Endodermal cell (in vitro differentiated cells): ENCODE measurements around the gene FAM168A. TPM values are rescaled to one million over a fixed set of nuclear protein-coding genes. Genes with fewer than 3 reads are reported as not detected.

Experiments used
- DNase-seq: peaks from one replicate; pipeline ENCODE4 v3.0.0-alpha.2; 2017
- H3K27ac ChIP-seq: 2 replicates; pipeline ENCODE4 v1.5.1; 2013; ENCODE audit warnings: mild to moderate bottlenecking, low read depth, low read length, moderate library complexity
- H3K27me3 ChIP-seq: 2 replicates; pipeline ENCODE4 v1.6.1; 2013; ENCODE audit warnings: mild to moderate bottlenecking, low read length, moderate library complexity; ENCODE audit not compliant: insufficient read depth, control insufficient read depth, poor library complexity, severe bottlenecking
- H3K36me3 ChIP-seq: 2 replicates; pipeline ENCODE4 v1.7.0; 2013; ENCODE audit warnings: mild to moderate bottlenecking, low read length, moderate library complexity; ENCODE audit not compliant: control insufficient read depth, insufficient read depth
- H3K4me1 ChIP-seq: one replicate; pipeline ENCODE4 v1.7.0; 2013; ENCODE audit warnings: low read length; ENCODE audit not compliant: control insufficient read depth, insufficient read depth
- H3K4me3 ChIP-seq: 2 replicates; pipeline ENCODE4 v1.5.1; 2013; ENCODE audit warnings: mild to moderate bottlenecking, low read length, moderate library complexity
- H3K9ac ChIP-seq: 2 replicates; pipeline ENCODE4 v1.6.1; 2013; ENCODE audit warnings: mild to moderate bottlenecking, low read length, moderate library complexity; ENCODE audit not compliant: poor library complexity, severe bottlenecking; ENCODE audit errors: extremely low read depth
- H3K9me3 ChIP-seq: 2 replicates; pipeline ENCODE4 v1.6.1; 2013; ENCODE audit warnings: mild to moderate bottlenecking, low read length, moderate library complexity; ENCODE audit not compliant: control insufficient read depth
- H3K27ac Mint-ChIP-seq: 2 replicates; pipeline ENCODE4 v1.8.0; 2020; ENCODE audit warnings: mixed read lengths
- H3K27me3 Mint-ChIP-seq: 2 replicates; pipeline ENCODE4 v1.8.0; 2021; ENCODE audit warnings: mild to moderate bottlenecking, mixed read lengths; ENCODE audit not compliant: insufficient read depth
- H3K36me3 Mint-ChIP-seq: 2 replicates; pipeline ENCODE4 v1.8.0; 2020; ENCODE audit warnings: low read depth, mixed read lengths
- H3K4me1 Mint-ChIP-seq: 2 replicates; pipeline ENCODE4 v1.8.0; 2020; ENCODE audit warnings: mixed read lengths
- H3K4me3 Mint-ChIP-seq: 2 replicates; pipeline ENCODE4 v1.8.0; 2020; ENCODE audit warnings: mild to moderate bottlenecking, moderate library complexity, mixed read lengths
- H3K9me3 Mint-ChIP-seq: 2 replicates; pipeline ENCODE4 v1.8.0; 2020; ENCODE audit warnings: mild to moderate bottlenecking, mixed read lengths
- WGBS, 2 experiments: methylation state at CpG; one replicate each; pipeline versions ENCODE4 v1.1.5 to v1.1.7; 2013; ENCODE audit warnings: missing lambda C conversion rate in 2 of 2, mixed read lengths in 1 of 2; ENCODE audit not compliant: insufficient coverage in 1 of 2, insufficient read length in 1 of 2; 5-methylcytosine and 5-hydroxymethylcytosine counted together
- total RNA-seq, 2 donors: library from RNA; stranded (reverse); fragmentation: NEBNext Ultra II Directional in 1 of 2; extraction: Animal tissue kit (Norgen Biotek cat#: 25700) in 1 of 2; gene quantifications; 2 replicates in 1 of 2; 3 replicates in 1 of 2; pipeline ENCODE4 v1.2.1, GENCODE V29; 2021
- TF ChIP-seq, protein P1 (sequence below): fragments of 200-600 bp; sonication (generic); conservative IDR thresholded peaks from 2 replicates; pipeline ENCODE4 v1.5.0; 2021; ENCODE audit warnings: antibody characterized with exemption, mild to moderate bottlenecking

FAM168A gene
- total RNA-seq, 2 donors from 2014 or later = 27.4 to 31.6 TPM

DNA sequence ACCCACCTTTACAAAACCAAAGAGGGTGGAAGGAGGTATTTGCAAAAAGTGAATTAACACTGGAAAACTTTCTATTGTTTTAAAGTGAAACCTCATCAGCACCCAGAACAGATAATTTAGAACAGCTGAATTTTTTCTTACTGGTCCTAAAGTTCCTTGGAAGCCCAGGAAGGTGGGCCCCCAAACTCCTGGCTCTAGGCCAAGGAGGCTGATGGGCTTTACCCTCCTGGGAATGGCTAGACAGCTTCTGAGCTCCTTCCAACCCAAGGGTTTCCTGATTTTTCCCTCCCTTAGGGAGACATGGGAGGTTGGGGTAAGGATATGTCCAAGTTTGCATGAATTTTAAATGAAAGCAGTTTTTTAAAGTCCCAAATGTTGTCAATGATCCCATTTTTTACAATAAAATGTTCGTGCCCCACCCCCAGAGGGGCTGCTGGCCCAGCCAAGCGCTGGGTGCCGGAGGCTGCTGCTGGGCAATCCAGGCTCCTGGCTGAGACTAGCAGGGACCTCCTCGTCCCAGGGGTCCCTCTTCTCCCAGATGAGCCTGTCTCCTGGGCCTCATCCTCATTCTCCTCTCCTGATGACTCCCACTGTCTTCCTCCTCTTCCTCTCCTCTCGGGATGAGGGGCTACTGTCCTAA lies 193.3 kb downstream of the FAM168A start:
- Histone ChIP-seq H3K9ac (no peak overlapping the region), H3K4me1 (peaks cover 10% of the 10 kb centered on the region), H3K36me3 (peaks cover 14% of the 10 kb centered on the region), H3K9me3 (no peaks in the 10 kb centered on the region), H3K27me3 (no peaks in the 10 kb centered on the region), H3K4me3 (no peak overlapping the region), H3K27ac (no peak overlapping the region)
- Mint-ChIP-seq H3K4me3 (no peak overlapping the region), H3K9me3 (no peaks in the 10 kb centered on the region), H3K4me1 (peaks cover 1% of the 10 kb centered on the region), H3K36me3 (peaks cover 17% of the 10 kb centered on the region), H3K27me3 (no peaks in the 10 kb centered on the region), H3K27ac (no peak overlapping the region)
- DNase-seq = no peak
- 94 to 100% methylated on average over 4 to 5 of the region's 5 CpGs for WGBS, 2 experiments
- TF ChIP-seq, protein P1, sequence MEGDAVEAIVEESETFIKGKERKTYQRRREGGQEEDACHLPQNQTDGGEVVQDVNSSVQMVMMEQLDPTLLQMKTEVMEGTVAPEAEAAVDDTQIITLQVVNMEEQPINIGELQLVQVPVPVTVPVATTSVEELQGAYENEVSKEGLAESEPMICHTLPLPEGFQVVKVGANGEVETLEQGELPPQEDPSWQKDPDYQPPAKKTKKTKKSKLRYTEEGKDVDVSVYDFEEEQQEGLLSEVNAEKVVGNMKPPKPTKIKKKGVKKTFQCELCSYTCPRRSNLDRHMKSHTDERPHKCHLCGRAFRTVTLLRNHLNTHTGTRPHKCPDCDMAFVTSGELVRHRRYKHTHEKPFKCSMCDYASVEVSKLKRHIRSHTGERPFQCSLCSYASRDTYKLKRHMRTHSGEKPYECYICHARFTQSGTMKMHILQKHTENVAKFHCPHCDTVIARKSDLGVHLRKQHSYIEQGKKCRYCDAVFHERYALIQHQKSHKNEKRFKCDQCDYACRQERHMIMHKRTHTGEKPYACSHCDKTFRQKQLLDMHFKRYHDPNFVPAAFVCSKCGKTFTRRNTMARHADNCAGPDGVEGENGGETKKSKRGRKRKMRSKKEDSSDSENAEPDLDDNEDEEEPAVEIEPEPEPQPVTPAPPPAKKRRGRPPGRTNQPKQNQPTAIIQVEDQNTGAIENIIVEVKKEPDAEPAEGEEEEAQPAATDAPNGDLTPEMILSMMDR = no peak

DNA sequence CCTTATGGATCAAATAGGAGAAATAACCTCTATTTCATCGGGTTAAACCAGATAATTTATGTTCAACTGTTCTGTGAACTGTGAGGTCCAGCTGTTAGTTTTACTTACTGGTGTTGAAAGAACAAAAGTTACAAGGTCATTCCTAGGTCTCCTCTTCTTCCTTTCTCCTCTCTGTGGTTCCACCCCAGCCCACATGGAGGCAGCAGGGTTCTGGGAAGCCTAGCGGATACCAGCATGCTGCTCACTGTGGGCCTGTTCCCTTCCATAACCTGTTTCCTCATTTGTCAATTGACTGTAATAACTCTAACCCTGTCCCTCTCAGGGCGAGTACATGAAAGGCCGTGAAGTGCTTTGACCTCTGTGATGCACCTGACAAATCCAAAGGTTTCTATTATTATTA lies 193.9 kb downstream of the FAM168A start:
- peaks cover 5% of the 10 kb centered on the region for H3K4me1 Mint-ChIP-seq
- no peaks in the 10 kb centered on the region for H3K9me3 ChIP-seq
- no peak overlapping the region for H3K27ac Mint-ChIP-seq
- H3K4me3 Mint-ChIP-seq = no peak overlapping the region
- H3K4me1 ChIP-seq = peaks cover 10% of the 10 kb centered on the region
- TF ChIP-seq, protein P1 = peak; percentile 90
- H3K9ac ChIP-seq = no peak overlapping the region
- 65 to 80% methylated on average over 1 to 4 of the region's 4 CpGs for WGBS, 2 experiments
- no peak overlapping the region for H3K27ac ChIP-seq
- H3K27me3 ChIP-seq = no peaks in the 10 kb centered on the region
- H3K36me3 Mint-ChIP-seq = peaks cover 12% of the 10 kb centered on the region
- DNase-seq = peak; percentile 90
- no peaks in the 10 kb centered on the region for H3K27me3 Mint-ChIP-seq
- H3K4me3 ChIP-seq = no peak overlapping the region
- peaks cover 8% of the 10 kb centered on the region for H3K36me3 ChIP-seq
- no peaks in the 10 kb centered on the region for H3K9me3 Mint-ChIP-seq

DNA sequence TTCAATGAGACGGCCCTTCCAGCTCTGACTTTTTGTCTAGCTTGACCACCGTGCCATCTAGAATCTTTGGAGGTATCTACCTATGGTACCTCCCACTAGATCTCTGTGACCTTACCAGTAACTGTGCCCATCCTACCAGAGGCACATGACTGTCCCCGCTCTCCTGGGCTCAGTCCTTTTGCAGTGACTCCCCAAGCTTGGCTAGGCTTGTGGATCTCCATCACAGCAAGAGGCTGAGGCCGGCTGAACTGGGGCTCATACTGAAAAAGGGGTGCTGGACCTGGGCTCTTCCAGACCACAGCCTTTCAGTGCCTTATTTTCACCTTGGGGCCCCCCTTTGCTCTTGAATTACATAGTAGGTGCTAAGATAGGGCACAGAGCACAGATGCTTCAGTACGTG lies 194.4 kb downstream of the FAM168A start:
- Histone ChIP-seq H3K27ac (no peak overlapping the region), H3K4me1 (peaks cover 10% of the 10 kb centered on the region), H3K4me3 (no peak overlapping the region), H3K27me3 (no peaks in the 10 kb centered on the region), H3K36me3 (peaks cover 5% of the 10 kb centered on the region), H3K9ac (no peak overlapping the region), H3K9me3 (no peaks in the 10 kb centered on the region)
- DNase-seq = no peak
- Mint-ChIP-seq H3K4me3 (no peak overlapping the region), H3K27me3 (no peaks in the 10 kb centered on the region), H3K4me1 (peaks cover 5% of the 10 kb centered on the region), H3K27ac (no peak overlapping the region), H3K36me3 (peaks cover 8% of the 10 kb centered on the region), H3K9me3 (no peaks in the 10 kb centered on the region)
- 88 to 92% methylated on average over 3 to 5 of the region's 5 CpGs for whole genome bisulfite sequencing, 2 experiments
- TF ChIP-seq, protein P1 = no peak
